ENCODE measurements around the gene GDPD1. TPM values are rescaled to one million over a fixed set of nuclear protein-coding genes. Genes with fewer than 3 reads are reported as not detected.
"Not testable (repeated sequence)": the region's sequence is repeated elsewhere in the genome, so short reads cannot be mapped to it uniquely, and the experiment has no call there.

GDPD1 gene
- total RNA-seq, 1 donor from 2014 or later, result 3.4 TPM

- no peak for DNase-seq
Measured at GRCh38 chr17:59254742-59255141, 34.4 kb downstream of the GDPD1 start.

GRCh38 chr17:59257101-59257500 lies 36.8 kb downstream of the GDPD1 start:
- DNase-seq, result peak; percentile 6

GRCh38 chr17:59260722-59261121 lies 40.4 kb downstream of the GDPD1 start:
- no peak for DNase-seq

GRCh38 chr17:59266745-59267144 lies 46.4 kb downstream of the GDPD1 start:
- DNase-seq, result no peak

GRCh38 chr17:59267776-59268175 lies 47.5 kb downstream of the GDPD1 start:
- DNase-seq, result no peak

GRCh38 chr17:59275618-59276017 lies 55.3 kb downstream of the GDPD1 start:
- DNase-seq, result no peak

GRCh38 chr17:59277031-59277430 lies 56.7 kb downstream of the GDPD1 start:
- no peak for DNase-seq

GRCh38 chr17:59278406-59278805 lies 58.1 kb downstream of the GDPD1 start:
- DNase-seq, result no peak

- peak; percentile 7 for DNase-seq
Measured at GRCh38 chr17:59284317-59284716, 64.0 kb downstream of the GDPD1 start.

- no peak for DNase-seq
Measured at GRCh38 chr17:59287452-59287851, 67.1 kb downstream of the GDPD1 start.

- no peak for DNase-seq
Measured at GRCh38 chr17:59287891-59288290, 67.6 kb downstream of the GDPD1 start.

GRCh38 chr17:59289981-59290301 lies 69.6 kb downstream of the GDPD1 start:
- no peak for DNase-seq

GRCh38 chr17:59290302-59290998 lies 70.1 kb downstream of the GDPD1 start:
- DNase-seq, result not testable (repeated sequence)

GRCh38 chr17:59292174-59292523 lies 71.8 kb downstream of the GDPD1 start:
- no peak for DNase-seq

- no peak for DNase-seq
Measured at GRCh38 chr17:59296190-59296589, 75.9 kb downstream of the GDPD1 start.

GRCh38 chr17:59298521-59298920 lies 78.2 kb downstream of the GDPD1 start:
- no peak for DNase-seq

- no peak for DNase-seq
Measured at GRCh38 chr17:59299400-59300092, 79.2 kb downstream of the GDPD1 start.

- no peak for DNase-seq
Measured at GRCh38 chr17:59300941-59301340, 80.6 kb downstream of the GDPD1 start.

- DNase-seq, result no peak
Measured at GRCh38 chr17:59304811-59305210, 84.5 kb downstream of the GDPD1 start.

GRCh38 chr17:59310263-59310920 lies 90.1 kb downstream of the GDPD1 start:
- no peak for DNase-seq

GRCh38 chr17:59311051-59311468 lies 90.7 kb downstream of the GDPD1 start:
- peak; percentile 81 for DNase-seq

GRCh38 chr17:59311521-59311920 lies 91.2 kb downstream of the GDPD1 start:
- not testable (repeated sequence) for DNase-seq

GRCh38 chr17:59315866-59316265 lies 95.6 kb downstream of the GDPD1 start:
- no peak for DNase-seq
